A673 (cell line): ENCODE results near the gene PRIMPOL. TPM values are rescaled to one million over a fixed set of nuclear protein-coding genes. Genes with fewer than 3 reads are reported as not detected.

ENCODE experiments used
- BruUV-seq: library from RNA; stranded (reverse); fragments of 400-500 nt; replicated peaks from 2 replicates; lab custom pipeline; 2021; lab: Mats Ljungman, UMichigan
- CTCF ChIA-PET: fragments of 300-600 bp; sonication (Branson Sonifier 250); formaldehyde crosslinking; loops from one replicate; lab custom pipeline; 2022; ENCODE audit warnings: antibody characterized with exemption; lab: Charles Lee
- POLR2A ChIA-PET: fragments of 300-600 bp; sonication (Branson Sonifier 250); formaldehyde crosslinking; loops from one replicate; lab custom pipeline; 2022; ENCODE audit warnings: antibody characterized with exemption; ENCODE audit not compliant: low non-redundant PET; lab: Charles Lee
- DNase-seq: peaks from one replicate; pipeline ENCODE4 v3.0.0-alpha.2; 2015; ENCODE audit warnings: low spot score
- H3K27ac ChIP-seq: fragments of 200-600 bp; sonication (generic); 2 replicates; pipeline ENCODE4 v1.5.1; 2016; ENCODE audit warnings: mixed run types, low read depth, mild to moderate bottlenecking, mixed read lengths, antibody characterized with exemption, low read length; ENCODE audit not compliant: poor library complexity, severe bottlenecking
- H3K27me3 ChIP-seq: fragments of 200-600 bp; sonication (generic); replicated peaks from 2 replicates; pipeline ENCODE4 v1.6.1; 2017; ENCODE audit warnings: mixed run types, low read depth, mild to moderate bottlenecking, mixed read lengths, antibody characterized with exemption, low read length; ENCODE audit not compliant: insufficient read depth, poor library complexity
- H3K36me3 ChIP-seq: fragments of 200-600 bp; sonication (generic); 2 replicates; pipeline ENCODE4 v1.6.1; 2016; ENCODE audit warnings: mixed run types, mild to moderate bottlenecking, mixed read lengths, antibody characterized with exemption, low read length; ENCODE audit not compliant: insufficient read depth, poor library complexity, severe bottlenecking
- H3K4me1 ChIP-seq: fragments of 200-600 bp; sonication (generic); 2 replicates; pipeline ENCODE4 v1.6.1; 2017; ENCODE audit warnings: mixed run types, mild to moderate bottlenecking, mixed read lengths, antibody characterized with exemption, low read length; ENCODE audit not compliant: insufficient read depth, poor library complexity, severe bottlenecking
- H3K4me3 ChIP-seq: fragments of 200-600 bp; sonication (generic); 2 replicates; pipeline ENCODE4 v1.5.1; 2016; ENCODE audit warnings: low read depth, mixed run types, mild to moderate bottlenecking, mixed read lengths, low read length; ENCODE audit not compliant: poor library complexity, severe bottlenecking
- H3K9me3 ChIP-seq: fragments of 200-600 bp; sonication (generic); 2 replicates; pipeline ENCODE4 v1.6.1; 2016; ENCODE audit warnings: mixed run types, low read depth, mild to moderate bottlenecking, mixed read lengths, antibody characterized with exemption, low read length; ENCODE audit not compliant: poor library complexity, severe bottlenecking
- EZH2 ChIP-seq: fragments of 200-600 bp; sonication (generic); IDR thresholded peaks from 2 replicates; pipeline ENCODE4 v1.6.1; 2017; ENCODE audit warnings: borderline replicate concordance, low read depth, mild to moderate bottlenecking, mixed read lengths, antibody characterized with exemption, low read length; ENCODE audit not compliant: poor library complexity, severe bottlenecking
- intact Hi-C: fragments of 100-400 bp; cut with micrococcal nuclease; formaldehyde crosslinking; loops from one replicate; pipeline ENCODE4 v1.10.0; 2022; ENCODE audit not compliant: unreplicated experiment
- total RNA-seq: library from RNA; stranded (reverse); gene quantifications from 2 replicates; pipeline ENCODE4 v1.2.3, GENCODE V29; 2021
- TF ChIP-seq, protein P1 (sequence below): fragments of 300-800, 200-600 bp; sonication (generic); conservative IDR thresholded peaks from 2 replicates; pipeline ENCODE4 v1.5.1; 2017; ENCODE audit warnings: low read depth, mild to moderate bottlenecking, antibody characterized with exemption, low read length, moderate library complexity, mixed read lengths

Gene PRIMPOL
- total RNA-seq, 1 experiment from 2014 or later = 25.7 TPM

- no peak overlapping the region for H3K4me3 ChIP-seq
- no peaks in the 10 kb centered on the region for H3K27me3 ChIP-seq
- peaks cover 5% of the 10 kb centered on the region for H3K4me1 ChIP-seq
- ChIA-PET POLR2A (no interaction called here), CTCF (no interaction called here)
- TF ChIP-seq EZH2 = no peak
- TF ChIP-seq, protein P1, sequence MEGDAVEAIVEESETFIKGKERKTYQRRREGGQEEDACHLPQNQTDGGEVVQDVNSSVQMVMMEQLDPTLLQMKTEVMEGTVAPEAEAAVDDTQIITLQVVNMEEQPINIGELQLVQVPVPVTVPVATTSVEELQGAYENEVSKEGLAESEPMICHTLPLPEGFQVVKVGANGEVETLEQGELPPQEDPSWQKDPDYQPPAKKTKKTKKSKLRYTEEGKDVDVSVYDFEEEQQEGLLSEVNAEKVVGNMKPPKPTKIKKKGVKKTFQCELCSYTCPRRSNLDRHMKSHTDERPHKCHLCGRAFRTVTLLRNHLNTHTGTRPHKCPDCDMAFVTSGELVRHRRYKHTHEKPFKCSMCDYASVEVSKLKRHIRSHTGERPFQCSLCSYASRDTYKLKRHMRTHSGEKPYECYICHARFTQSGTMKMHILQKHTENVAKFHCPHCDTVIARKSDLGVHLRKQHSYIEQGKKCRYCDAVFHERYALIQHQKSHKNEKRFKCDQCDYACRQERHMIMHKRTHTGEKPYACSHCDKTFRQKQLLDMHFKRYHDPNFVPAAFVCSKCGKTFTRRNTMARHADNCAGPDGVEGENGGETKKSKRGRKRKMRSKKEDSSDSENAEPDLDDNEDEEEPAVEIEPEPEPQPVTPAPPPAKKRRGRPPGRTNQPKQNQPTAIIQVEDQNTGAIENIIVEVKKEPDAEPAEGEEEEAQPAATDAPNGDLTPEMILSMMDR = no peak
- no TSS peak for BruUV-seq
- H3K9me3 ChIP-seq = no peaks in the 10 kb centered on the region
- intact Hi-C loops = no loop called here
- DNase-seq = no peak
- peaks cover 50% of the 10 kb centered on the region for H3K36me3 ChIP-seq
- H3K27ac ChIP-seq = no peak overlapping the region
Observed at GRCh38 chr4:184693056-184693455, 43.5 kb downstream of the PRIMPOL start.

GRCh38 chr4:184694412-184694956 lies 44.9 kb downstream of the PRIMPOL start:
- Histone ChIP-seq H3K36me3 (peaks cover 50% of the 10 kb centered on the region), H3K9me3 (no peaks in the 10 kb centered on the region), H3K27me3 (no peaks in the 10 kb centered on the region), H3K4me3 (no peak overlapping the region), H3K27ac (no peak overlapping the region), H3K4me1 (no peaks in the 10 kb centered on the region)
- BruUV-seq = no TSS peak
- intact Hi-C loops = no loop called here
- TF ChIP-seq, protein P1 = no peak
- TF ChIP-seq EZH2 = no peak
- no peak for DNase-seq
- ChIA-PET POLR2A (no interaction called here), CTCF (no interaction called here)

DNA sequence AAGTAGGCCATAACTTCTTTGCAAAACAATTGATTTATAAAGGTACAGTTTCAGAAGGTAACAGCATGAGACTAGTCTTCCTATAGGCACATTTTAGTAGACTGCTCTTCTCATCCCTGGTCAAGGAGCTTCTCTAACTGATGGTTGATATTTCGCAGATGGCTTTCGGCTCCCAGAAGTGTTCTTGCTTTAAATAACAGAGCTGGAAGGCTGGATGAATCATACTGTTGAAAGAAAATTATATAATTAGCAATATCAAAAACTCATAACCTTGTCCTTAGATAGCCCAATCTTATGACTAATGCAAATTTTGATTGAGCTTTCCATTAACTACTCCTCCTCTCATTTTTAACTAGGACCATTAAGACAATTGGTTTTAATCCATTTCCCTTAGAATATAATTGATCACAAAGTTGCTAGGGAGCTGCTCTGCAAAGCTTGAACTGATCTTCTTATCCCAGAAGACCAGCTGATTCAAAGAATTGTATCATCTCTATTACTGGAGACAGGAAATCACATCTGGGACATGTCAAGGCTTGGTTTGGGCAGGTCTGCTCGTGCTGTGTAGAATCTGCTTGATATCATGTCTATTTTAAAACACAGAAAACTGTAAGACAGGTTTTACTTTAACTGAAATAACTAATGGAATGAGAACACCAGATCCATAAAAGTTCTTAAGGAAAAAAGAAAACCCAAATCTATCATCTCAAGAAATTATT lies 45.8 kb downstream of the PRIMPOL start:
- Histone ChIP-seq H3K27ac (no peak overlapping the region), H3K4me1 (no peaks in the 10 kb centered on the region), H3K36me3 (peaks cover 56% of the 10 kb centered on the region), H3K27me3 (no peaks in the 10 kb centered on the region), H3K9me3 (no peaks in the 10 kb centered on the region), H3K4me3 (no peak overlapping the region)
- no peak for DNase-seq
- intact Hi-C loops = no loop called here
- POLR2A ChIA-PET = no interaction called here
- BruUV-seq = no TSS peak
- CTCF ChIA-PET = no interaction called here
- TF ChIP-seq, protein P1 = no peak
- TF ChIP-seq EZH2 = no peak
